GM20431 (cell line): Measurements from ENCODE around the gene EEF1AKMT1.
"Not testable (repeated sequence)": the region's sequence is repeated elsewhere in the genome, so short reads cannot be mapped to it uniquely, and the experiment has no call there.

ENCODE experiments used
- in situ Hi-C: fragments of 300-500 bp; cut with MseI, MboI; formaldehyde crosslinking; loops from one replicate; pipeline ENCODE4 v1.15.0; 2020; ENCODE audit warnings: low sequenced_read_pairs; ENCODE audit not compliant: unreplicated experiment

EEF1AKMT1 gene

DNA sequence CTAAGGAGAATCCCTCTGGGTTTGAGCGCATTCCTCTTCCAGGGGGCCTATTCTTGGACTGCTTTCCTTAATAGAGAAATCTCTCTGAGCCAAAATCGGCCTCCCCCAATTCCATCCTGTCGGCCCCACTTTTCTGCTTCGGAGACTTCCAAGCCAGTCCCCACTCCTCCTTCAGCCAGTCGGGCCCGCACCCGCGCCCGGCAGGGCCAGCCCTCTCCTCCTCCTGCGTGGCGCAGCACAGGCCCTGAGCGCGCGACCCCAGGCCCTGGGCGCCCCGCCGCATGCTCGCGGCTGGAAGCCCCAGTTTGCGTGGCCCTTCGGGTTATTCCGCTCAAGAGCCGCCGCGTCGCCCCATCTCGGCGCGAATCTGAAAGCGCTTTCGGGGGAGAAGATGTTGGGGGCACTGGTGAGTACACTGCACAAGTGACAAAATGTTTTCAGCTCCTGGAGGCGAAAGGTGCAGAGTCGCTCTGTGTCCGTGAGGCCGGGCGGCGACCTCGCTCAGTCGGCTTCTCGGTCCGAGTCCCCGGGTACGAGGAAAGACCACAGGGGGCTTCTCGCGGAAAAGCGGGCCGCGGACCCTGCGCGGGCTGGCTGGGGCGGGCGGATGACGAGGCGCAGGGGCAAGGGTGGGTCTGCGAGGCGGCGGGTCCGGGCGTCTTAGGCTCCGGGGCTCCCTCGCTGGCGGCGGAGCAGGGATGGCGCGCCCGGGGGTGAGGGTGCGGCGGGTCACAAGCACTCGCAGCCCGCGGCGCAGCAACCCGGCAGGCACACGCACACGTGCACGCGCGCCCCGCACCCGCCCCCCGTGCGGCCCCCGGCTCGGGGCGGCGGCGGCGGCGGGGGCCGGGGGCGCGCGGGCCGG, 70.6 kb downstream of the EEF1AKMT1 start, which contains the start of gene IL17D:
Gene IL17D (plus strand): TSS at position 785 of the 865 bp plus-strand sequence. CDS start 303 bp downstream, outside the sequence.
- in situ Hi-C loops, result no loop called here

DNA sequence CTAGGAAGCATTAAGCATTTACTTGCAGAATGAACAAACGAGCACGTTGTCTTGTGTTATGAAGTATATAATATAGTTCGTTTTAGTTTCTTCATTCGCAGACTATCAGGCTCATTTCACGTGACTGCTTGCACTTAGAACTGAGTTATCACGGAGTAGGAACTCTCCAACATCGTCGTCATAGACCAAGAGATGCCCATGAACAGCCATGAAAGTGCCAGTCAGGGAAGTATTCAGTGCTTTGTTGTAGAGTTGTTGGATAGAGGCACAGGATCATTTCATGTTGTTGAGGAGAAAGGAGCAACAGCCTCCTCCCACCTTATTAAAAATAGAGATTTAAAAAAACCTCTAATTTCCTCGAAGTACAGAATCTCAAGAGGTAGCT, 71.2 kb downstream of the EEF1AKMT1 start:
- in situ Hi-C loops, result no loop called here

DNA sequence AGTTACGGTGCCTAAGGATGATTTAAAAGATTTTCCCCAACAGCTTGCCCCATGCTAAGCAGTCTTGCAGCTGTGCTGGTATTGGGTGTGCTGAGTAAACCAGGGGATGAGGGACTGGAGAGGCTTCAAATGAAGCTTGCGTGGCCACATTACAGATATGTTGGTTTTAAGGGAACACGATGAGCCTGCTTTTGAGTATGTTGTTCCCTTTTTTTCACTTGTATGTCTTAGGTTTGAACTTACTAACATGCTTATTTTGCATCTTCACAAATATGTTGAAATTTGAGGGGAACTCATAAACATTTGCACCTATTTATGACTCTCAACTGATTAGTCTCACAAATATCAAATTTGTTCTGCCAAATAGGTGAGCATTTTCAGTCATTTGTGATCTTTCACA, 72.3 kb downstream of the EEF1AKMT1 start:
- in situ Hi-C loops, result no loop called here

DNA sequence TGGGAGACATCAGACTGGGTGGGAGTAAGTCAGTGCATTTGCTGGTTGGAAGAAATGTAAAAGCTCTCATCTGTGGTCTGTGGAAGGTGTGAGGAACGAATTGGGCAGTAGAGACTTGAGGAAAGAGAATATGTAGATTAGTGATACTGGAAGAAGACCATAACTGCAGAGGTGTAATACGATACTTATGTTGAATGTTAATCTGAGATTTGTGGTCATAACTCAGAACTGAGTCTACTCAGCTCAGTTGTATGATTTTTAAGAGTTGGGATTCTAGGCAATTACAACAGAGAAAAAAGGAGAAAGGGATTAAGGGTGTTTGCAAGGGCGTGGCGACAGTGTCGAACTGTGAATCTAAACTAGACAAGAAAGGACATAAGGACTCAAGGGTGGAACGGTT, 73.5 kb downstream of the EEF1AKMT1 start:
- in situ Hi-C loops, result no loop called here

DNA sequence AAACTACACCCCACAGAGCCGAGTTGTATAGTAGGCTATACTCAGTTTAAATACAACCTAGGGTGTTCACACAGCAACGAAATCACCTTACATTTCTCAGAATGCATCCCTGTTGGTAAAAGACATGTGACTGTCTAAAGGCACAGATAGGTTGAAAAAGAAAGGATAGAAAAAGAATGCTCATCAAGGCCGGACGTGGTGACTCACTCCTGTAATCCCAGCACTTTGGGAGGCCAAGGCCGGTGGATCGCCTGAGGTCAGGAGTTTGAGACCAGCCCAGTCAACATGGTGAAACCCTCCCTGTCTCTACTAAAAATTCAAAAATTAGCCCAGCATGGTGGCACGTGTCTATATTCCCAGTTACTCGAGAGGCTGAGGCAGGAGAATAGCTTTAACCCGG, 74.0 kb downstream of the EEF1AKMT1 start:
- in situ Hi-C loops, result no loop called here

DNA sequence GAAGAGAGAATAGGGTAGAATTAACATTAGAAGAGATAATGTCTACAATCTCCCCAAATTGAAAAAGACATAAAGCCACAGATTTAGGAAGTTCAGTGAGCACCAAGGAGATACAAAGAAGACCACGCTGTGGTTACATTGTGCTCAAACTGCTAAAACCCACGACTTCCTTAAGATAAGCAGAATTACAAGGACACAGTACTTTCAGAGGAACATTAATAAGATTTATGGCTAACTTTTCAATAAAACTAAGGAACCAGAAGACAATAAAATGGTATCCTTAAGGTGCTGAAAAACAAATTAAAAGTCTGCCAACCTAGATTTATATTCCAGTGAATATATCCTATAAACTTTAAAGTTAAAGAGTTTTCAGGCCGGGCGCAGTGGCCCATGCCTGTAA, 77.7 kb downstream of the EEF1AKMT1 start:
- in situ Hi-C loops, result no loop called here

GRCh38 chr13:20691616-20692015, 82.1 kb downstream of the EEF1AKMT1 start:
- in situ Hi-C loops, result no loop called here

- in situ Hi-C loops, result no loop called here
These were observed 84.5 kb downstream of the EEF1AKMT1 start for GRCh38 chr13:20689291-20689690.

DNA sequence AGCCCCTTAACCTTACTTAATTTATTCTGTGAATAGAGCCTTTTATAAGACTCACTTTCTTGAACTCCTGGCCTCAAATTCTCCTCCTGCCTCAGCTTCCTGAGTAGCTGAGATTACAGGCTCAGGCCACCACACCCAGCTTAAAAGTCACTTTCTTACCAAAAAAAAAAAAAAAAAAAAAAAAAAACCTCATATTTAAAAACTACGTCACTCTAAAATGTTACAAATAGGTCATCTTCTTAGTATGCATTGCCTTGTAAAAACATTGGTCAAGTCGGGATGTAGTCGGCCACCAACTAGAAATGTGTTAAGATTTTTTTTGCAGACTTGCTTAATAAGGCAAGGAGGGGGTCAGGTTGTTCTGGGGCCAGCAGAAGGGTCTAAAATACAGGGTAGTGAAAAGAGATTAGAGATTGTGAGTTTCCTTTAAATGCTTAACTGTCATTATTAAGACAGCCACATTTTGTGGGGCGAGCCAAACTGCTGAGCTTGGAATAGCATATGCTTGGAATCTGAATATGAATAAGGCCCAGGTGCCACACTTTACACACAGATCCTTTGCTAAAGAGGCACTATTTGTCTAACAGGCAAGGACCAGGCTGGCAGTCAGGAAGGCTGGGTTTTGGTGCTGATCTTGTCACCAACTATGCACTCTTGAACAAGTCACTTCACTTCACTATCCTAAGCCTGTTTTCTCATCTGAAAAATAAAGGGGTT, 86.7 kb downstream of the EEF1AKMT1 start:
- in situ Hi-C loops, result no loop called here

DNA sequence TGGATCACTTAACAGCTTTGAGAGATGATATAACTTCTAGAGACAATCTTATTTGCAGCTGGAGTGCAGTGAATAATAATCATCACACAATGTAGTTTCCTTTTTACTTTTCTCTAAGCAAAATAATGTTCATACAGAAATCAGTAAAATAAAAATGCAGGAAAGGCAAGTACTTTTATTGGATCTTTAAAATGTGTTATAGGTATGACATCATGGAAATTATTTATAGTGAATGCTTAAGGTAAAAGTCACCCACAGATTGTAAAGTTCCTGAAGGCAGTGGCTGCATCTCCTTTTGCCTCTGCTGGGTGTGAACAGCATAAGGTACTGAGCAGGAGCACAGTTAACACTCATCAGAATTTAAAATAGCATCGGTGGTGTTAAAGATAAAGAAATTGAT, 87.6 kb downstream of the EEF1AKMT1 start:
- in situ Hi-C loops, result no loop called here

GRCh38 chr13:20685092-20685491, 88.7 kb downstream of the EEF1AKMT1 start:
- in situ Hi-C loops, result no loop called here

GRCh38 chr13:20684546-20684945, 89.2 kb downstream of the EEF1AKMT1 start:
- in situ Hi-C loops, result no loop called here

DNA sequence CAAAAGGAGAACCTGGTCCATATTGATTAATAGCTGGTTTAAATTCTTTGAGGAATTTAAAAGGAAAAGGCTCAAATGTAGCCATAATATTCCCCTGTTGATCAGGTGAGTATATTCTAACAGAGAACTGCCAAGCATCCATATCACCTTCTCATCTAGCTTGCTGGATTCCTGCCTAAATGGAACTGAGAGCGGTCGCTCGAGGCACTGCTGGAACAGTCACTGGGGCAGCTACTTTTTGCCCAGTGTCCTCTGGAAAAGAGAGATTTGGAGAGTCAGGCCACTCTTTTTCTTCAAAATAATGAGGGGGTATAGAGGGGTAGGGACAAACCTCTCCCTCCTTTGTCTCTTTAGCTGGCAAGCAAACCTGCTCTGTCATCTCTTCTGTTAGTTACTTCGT, 89.7 kb downstream of the EEF1AKMT1 start:
- in situ Hi-C loops, result no loop called here

GRCh38 chr13:20682061-20682460, 91.7 kb downstream of the EEF1AKMT1 start:
- in situ Hi-C loops, result no loop called here

GRCh38 chr13:20681481-20681880, 92.3 kb downstream of the EEF1AKMT1 start:
- in situ Hi-C loops, result not testable (repeated sequence)

- in situ Hi-C loops, result no loop called here
These were observed 93.2 kb downstream of the EEF1AKMT1 start for GRCh38 chr13:20680416-20681080.

DNA sequence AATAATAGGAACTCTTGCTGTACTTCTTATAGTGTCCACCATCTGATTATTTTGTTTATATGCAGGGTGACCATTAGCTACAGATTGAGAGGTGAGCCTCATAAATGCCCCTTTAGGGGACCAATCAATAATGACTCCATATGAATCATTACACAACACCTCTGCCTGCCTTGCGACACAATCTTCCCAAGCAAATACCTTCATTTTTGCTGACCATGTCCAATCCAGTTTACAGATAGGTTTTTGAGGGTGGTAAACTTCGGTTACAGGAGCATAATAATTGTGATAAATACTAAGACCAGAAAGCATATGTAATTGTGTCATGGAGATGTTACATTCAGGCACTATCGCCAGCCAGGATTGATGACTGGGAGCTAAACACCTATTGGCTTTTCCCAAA, 93.9 kb downstream of the EEF1AKMT1 start:
- in situ Hi-C loops, result no loop called here
